IPS DF 19.7 (cell line): ENCODE results near the gene POU4F1.
"Not testable (repeated sequence)": the region's sequence is repeated elsewhere in the genome, so short reads cannot be mapped to it uniquely, and the experiment has no call there.

Source experiments
- DNase-seq: peaks from one replicate; pipeline ENCODE4 v3.0.0-alpha.2; 2013; ENCODE audit warnings: low read depth, low spot score

Gene POU4F1

DNA sequence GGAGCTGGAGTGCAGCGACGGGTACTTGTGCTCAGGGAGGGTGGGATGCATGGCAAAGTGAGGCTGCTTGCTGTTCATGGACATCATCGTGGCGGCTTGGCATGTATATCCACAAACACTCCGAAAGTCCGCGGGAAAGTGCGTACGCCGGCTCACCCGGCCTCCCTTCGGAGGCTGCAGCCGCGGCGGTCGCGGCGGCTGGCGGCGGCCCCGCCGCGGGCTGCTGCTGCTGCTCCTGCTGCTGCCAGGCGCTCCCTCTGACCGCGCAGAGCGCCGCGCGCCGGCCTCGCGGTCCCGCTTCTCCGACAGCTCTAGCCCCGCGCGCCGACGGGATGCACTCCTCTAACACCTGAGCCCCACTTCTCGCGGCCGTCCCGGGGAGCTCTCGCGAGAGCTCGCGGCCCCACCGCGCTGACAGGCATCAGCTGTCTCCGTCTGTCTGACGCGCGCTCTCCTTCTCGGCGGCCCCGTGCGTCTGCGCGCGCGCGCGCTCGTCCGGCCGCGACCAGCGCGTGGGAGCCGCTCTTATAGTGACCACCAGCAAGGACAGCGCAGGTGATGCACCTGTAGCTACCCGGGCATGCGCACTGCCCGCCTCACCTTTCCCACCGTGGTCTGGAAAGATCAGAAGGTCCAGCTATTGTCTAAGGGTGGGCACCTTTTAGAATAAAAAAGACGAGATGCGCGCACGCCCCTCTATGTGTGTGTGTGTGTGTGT is at the start of gene POU4F1:
Gene POU4F1 (minus strand): TSS at position 313 of the 718 bp plus-strand sequence. CDS start 226 bp downstream, at position 87.
- DNase-seq: no peak

DNA sequence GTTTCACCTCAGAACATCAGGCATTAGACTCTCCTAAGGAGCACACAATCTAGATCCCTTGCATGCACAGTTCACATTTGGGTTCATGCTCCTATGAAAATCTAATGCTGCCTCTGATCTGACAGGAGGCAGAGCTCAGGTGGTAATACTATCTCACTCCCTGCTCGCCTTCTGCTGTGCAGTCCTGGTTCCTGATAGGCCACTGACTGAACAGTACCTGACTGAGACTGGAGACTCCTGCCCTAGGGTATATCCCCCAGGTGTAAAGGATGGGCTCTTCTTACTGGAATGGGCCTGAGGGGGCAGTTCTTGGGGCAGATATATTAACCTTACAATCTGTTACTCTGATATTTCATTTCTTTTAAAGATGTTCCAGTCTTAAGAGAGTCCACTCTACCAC is 49.3 kb upstream of the POU4F1 start:
- no peak for DNase-seq

DNA sequence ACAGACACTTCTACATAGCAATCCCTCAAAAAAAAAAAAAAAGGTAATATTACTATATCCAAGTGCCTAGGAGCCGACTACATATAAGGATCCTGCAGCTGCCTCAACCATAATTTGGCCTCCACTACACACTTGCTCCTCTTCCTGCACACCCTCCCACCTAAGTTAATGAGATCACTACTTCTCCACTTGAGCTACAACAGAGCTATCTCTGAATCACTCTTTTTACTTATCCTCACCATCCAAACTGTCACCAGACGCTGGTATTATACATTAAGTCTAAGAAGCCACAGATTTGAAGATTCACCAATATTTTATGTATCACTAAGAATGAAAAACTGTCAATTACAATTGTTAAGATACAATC is 47.3 kb upstream of the POU4F1 start:
- DNase-seq: no peak

GRCh38 chr13:78649997-78650716 is 46.8 kb upstream of the POU4F1 start:
- no peak for DNase-seq

DNA sequence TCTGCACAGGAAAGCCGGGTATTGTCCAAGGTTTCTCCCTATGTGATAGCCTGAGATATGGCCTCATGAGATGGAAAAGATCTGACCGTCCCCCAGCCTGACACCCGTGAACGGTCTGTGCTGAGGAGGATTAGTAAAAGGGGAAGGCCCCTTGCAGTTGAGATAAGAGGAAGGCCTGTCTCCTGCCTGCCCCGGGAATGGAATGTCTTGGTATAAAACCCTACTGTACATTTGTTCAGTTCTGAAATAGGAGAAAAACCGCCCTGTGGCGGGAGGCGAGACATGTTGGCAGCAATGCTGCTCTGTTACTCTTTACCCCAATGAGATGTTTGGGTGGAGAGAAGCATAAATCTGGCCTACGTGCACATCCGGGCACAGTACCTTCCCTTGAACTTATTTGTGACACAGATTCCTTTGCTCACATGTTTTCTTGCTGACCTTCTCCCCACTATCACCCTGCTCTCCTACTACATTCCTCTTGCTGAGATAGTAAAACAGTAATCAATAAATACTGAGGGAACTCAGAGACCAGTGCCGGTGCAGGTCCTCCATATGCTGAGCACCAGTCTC is 43.8 kb upstream of the POU4F1 start:
- not testable (repeated sequence) for DNase-seq

- DNase-seq: no peak
Observed at GRCh38 chr13:78638216-78638615, 34.9 kb upstream of the POU4F1 start.

- DNase-seq: no peak
Observed at GRCh38 chr13:78636495-78636894, 33.1 kb upstream of the POU4F1 start.

- DNase-seq: no peak
Observed at GRCh38 chr13:78632996-78633395, 29.6 kb upstream of the POU4F1 start.

DNA sequence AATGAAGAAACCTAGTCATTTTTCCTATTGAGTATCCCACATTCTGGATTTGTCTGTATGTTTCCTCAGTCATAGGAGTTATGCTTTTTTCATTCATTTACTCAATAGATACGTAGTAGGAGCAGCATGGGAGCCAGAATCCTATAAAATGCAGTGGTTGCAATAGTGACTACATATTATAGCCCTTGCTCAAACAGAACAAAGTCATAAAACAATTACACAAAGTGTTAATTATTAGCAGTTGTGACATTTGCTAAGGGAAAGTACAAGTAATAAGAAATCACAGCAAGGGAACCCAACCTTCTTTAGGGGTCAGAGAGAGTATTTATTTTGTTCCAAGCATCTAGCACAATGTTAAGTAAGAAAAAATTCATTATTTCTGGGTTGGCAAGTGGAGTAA is 27.7 kb upstream of the POU4F1 start:
- no peak for DNase-seq

- DNase-seq: no peak
Observed at GRCh38 chr13:78630511-78630910, 27.2 kb upstream of the POU4F1 start.

DNA sequence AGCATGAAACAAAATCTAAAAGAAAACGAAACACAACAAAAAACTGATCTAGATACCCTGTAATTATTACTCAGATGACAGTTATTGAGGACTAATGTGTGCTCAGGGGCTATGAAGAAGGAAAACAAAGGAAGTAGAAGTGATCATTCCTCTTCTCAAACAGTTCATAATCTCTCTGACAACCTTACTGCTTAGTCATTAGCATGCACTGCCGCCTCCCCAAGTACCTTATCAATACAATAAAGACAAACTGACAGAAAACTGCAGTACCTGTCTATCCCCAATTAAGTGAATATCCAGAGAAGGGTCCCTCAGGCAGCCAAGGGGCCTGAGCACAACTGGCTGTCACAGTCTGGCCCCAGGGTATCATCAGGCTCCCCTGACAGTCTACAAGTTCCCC is 22.0 kb upstream of the POU4F1 start:
- no peak for DNase-seq

- DNase-seq: no peak
Observed at GRCh38 chr13:78623132-78623531, 19.8 kb upstream of the POU4F1 start.

DNA sequence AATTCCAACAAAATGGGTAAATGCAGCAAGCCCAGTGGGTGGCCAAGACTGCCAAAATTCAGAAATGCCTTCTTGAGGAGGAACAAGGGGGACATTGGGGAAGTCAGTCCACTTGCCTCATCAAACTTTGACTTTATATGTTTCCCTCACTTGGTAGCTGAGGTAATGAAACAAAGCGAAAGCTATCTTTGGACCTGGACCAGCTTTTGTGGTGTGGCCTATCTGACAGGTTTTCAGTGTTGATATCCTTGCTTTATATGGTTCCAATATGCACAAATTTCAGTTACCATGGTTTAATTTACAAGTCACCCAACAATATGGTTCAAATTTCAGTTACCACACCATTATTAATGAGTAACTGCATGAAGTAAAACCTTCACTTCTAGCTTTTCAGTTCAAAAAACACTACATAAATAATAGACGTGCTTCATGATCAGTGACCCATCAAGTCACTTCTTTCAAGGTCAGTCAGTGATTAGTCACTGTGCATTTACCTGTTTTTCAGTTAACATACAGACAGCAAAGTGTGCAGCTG is 17.7 kb upstream of the POU4F1 start:
- DNase-seq: no peak

GRCh38 chr13:78618411-78618810 is 15.1 kb upstream of the POU4F1 start:
- DNase-seq: no peak

- no peak for DNase-seq
Observed at GRCh38 chr13:78611040-78611439, 7.7 kb upstream of the POU4F1 start.

- DNase-seq: no peak
Observed at GRCh38 chr13:78610381-78610883, 7.1 kb upstream of the POU4F1 start.

DNA sequence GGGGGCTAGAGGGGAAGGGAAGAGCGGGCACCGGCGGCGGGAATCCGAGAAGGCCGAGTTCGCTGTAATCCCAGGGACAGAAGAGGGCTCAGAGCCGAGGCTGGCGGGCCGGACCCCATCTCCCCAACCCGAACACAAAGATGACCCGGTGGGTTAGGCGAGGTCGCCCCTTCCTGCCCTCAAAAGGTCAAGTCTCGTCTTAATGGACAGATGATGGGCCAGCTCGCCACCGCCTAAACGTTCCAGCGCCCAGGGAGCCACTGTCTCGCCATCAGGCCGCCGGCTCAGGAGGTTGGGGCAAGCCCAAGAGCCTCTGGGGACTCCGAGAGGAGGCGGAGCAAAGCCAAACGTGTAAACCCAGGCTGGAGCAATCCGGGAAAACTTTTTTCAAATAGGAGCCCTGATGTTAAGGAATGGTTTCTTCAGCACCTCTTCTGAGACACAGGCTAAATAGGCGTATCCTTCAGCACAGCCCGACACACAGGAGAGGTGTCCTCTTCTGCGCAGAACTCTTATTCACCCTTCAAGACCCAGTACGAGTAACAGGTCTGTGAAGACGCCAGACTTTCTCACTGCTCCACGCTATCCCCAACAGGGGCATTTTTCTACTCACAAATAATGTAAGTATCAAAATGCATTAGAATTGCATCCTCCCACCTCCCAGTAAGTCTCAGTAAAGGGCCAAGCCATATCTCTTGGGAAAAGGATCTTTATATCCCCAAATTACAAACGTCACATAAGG is 6.3 kb upstream of the POU4F1 start:
- no peak for DNase-seq

DNA sequence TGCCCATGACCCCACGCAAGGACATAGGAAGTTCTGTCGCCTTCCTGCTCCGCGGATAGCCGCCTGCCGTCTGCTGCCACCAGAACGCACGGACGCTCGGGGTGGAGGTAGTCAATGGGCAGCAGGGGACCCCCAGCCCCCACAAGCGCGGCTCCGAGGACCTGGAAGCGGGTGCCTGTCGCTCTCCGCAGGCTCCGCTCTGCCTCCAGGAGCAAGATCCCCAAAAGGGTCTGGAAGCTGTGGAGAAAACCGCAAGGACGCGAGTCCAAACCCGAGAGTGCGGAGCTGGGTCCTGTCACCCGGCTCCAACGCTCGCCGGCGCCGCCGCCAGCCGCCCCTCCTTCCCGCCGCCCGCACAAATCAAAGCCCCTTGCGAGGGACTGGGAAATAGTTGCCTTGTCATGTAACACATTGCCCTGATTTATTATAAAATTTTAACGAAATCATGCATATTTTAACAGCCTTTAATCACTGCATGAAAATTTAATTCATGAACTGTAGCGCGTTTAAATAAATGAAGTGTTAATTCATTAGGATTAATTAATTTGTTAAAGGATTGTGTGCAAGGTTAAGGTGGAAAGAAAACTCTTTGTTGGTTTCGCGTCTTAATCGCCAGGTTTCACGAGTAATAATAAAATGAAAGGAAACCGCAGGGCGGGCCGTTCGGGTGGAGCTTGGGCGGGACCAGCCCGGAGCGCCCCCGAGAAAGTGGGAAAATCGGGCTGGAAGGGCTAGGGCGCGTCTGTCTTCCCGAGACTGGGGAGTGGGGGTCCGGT is 5.5 kb upstream of the POU4F1 start:
- no peak for DNase-seq

GRCh38 chr13:78608252-78608687 is 4.9 kb upstream of the POU4F1 start:
- no peak for DNase-seq

- no peak for DNase-seq
Observed at GRCh38 chr13:78607409-78608251, 4.3 kb upstream of the POU4F1 start.
